Natural killer cell (primary cell): Measurements from ENCODE around the gene RUNX1. TPM values are rescaled to one million over a fixed set of nuclear protein-coding genes. Genes with fewer than 3 reads are reported as not detected.
A peak's percentile ranks its signal among the peaks of the same experiment; 100 is the strongest.

ENCODE experiments used
- ATAC-seq, 3 donors: fragments of 150-1000 bp in 2 of 3; fragments of 200-7000 bp in 1 of 3; cut with Tn5 transposase; 1 replicate in 1 of 3; 2 replicates in 2 of 3; pipeline ENCODE4 v1.10.0; 2021; ENCODE audit warnings: mild to moderate bottlenecking in 2 of 3, moderate library complexity in 2 of 3
- DNase-seq, 2 donors: peaks; one replicate each; pipeline versions ENCODE4 v3.0.0 to v3.0.0-alpha.2; 2013 to 2021; ENCODE audit warnings: mixed read lengths in 1 of 2
- H3K27ac ChIP-seq: one replicate; pipeline ENCODE4 v1.5.1; 2013; ENCODE audit warnings: mild to moderate bottlenecking, low read length
- H3K27me3 ChIP-seq: one replicate; pipeline ENCODE4 v1.6.1; 2013; ENCODE audit warnings: low read length; ENCODE audit not compliant: control insufficient read depth, insufficient read depth
- H3K36me3 ChIP-seq: one replicate; pipeline ENCODE4 v1.6.1; 2013; ENCODE audit warnings: low read length; ENCODE audit not compliant: control insufficient read depth, insufficient read depth
- H3K4me1 ChIP-seq: one replicate; pipeline ENCODE4 v1.6.1; 2013; ENCODE audit warnings: low read length; ENCODE audit not compliant: control insufficient read depth, insufficient read depth
- H3K4me3 ChIP-seq: one replicate; pipeline ENCODE4 v1.5.1; 2013; ENCODE audit warnings: low read length
- H3K9me3 ChIP-seq: one replicate; pipeline ENCODE4 v1.6.1; 2013; ENCODE audit warnings: low read length; ENCODE audit not compliant: control insufficient read depth, insufficient read depth
- H3K27ac Mint-ChIP-seq, 2 donors: one replicate each; pipeline ENCODE4 v1.8.0; 2022; ENCODE audit warnings: mild to moderate bottlenecking in 2 of 2, mixed read lengths in 2 of 2, moderate library complexity in 1 of 2
- H3K27me3 Mint-ChIP-seq, 2 donors: one replicate each; pipeline ENCODE4 v1.8.0; 2022; ENCODE audit warnings: low read depth in 2 of 2, mixed read lengths in 2 of 2
- H3K36me3 Mint-ChIP-seq: one replicate; pipeline ENCODE4 v1.8.0; 2022; ENCODE audit warnings: mixed read lengths
- H3K4me1 Mint-ChIP-seq, 2 donors: one replicate each; pipeline ENCODE4 v1.8.0; 2022; ENCODE audit warnings: mixed read lengths in 2 of 2
- H3K4me3 Mint-ChIP-seq: one replicate; pipeline ENCODE4 v1.8.0; 2022; ENCODE audit warnings: mild to moderate bottlenecking, moderate library complexity, mixed read lengths
- H3K9me3 Mint-ChIP-seq, 2 donors: one replicate each; pipeline ENCODE4 v1.8.0; 2022; ENCODE audit warnings: mixed read lengths in 2 of 2
- CTCF ChIP-seq: fragments of 200-600 bp; IDR thresholded peaks from one replicate; pipeline ENCODE4 v1.8.0; 2022; ENCODE audit warnings: antibody characterized with exemption
- WGBS: methylation state at CpG from one replicate; pipeline ENCODE4 v1.1.7; 2013; ENCODE audit warnings: missing lambda C conversion rate; ENCODE audit not compliant: insufficient coverage; 5-methylcytosine and 5-hydroxymethylcytosine counted together
- intact Hi-C: fragments of 100-400 bp; cut with micrococcal nuclease; formaldehyde crosslinking; loops from one replicate; pipeline ENCODE4 v1.14.2; 2022
- total RNA-seq, 4 donors: library from RNA; stranded (reverse); fragments of 120-200 nt in 1 of 4; gene quantifications; one replicate each; pipeline versions ENCODE4 v1.2.3 to v1.2.4, GENCODE V29; 2013 to 2022

RUNX1 gene
- total RNA-seq, 3 donors from 2014 or later (not counting 1 experiment from before 2014, with no cell fraction given) = 62.1 to 171 (median 98.2) TPM

GRCh38 chr21:35070436-35070835 lies 21.3 kb upstream of the RUNX1 start:
- intact Hi-C loops = no loop called here
- Mint-ChIP-seq H3K27ac (no peak overlapping the region), H3K36me3 (peaks cover 9% of the 10 kb centered on the region), H3K4me3 (no peak overlapping the region), H3K9me3 (peaks cover 0 to 5% of the 10 kb centered on the region in 2 donors), H3K4me1 (no peaks in the 10 kb centered on the region), H3K27me3 (peaks cover 5 to 12% of the 10 kb centered on the region in 2 donors)
- no peaks in the 10 kb centered on the region for H3K4me1 ChIP-seq
- no peak for TF ChIP-seq CTCF
- no peak overlapping the region for H3K4me3 ChIP-seq
- no peaks in the 10 kb centered on the region for H3K27me3 ChIP-seq
- no peaks in the 10 kb centered on the region for H3K36me3 ChIP-seq
- DNase-seq = no peak
- ATAC-seq = no peak
- WGBS = no CpG with 5 or more reads among the region's 5 CpGs
- no peak overlapping the region for H3K27ac ChIP-seq
- H3K9me3 ChIP-seq = peaks cover 4% of the 10 kb centered on the region

- Mint-ChIP-seq H3K4me3 (no peak overlapping the region), H3K9me3 (no peaks in the 10 kb centered on the region), H3K4me1 (peaks cover 0 to 4% of the 10 kb centered on the region in 2 donors), H3K27me3 (peaks cover 5 to 19% of the 10 kb centered on the region in 2 donors), H3K27ac (no peak overlapping the region), H3K36me3 (no peaks in the 10 kb centered on the region)
- TF ChIP-seq CTCF = no peak
- Histone ChIP-seq H3K9me3 (no peaks in the 10 kb centered on the region), H3K4me1 (no peaks in the 10 kb centered on the region), H3K4me3 (no peak overlapping the region), H3K36me3 (no peaks in the 10 kb centered on the region), H3K27me3 (no peaks in the 10 kb centered on the region), H3K27ac (no peak overlapping the region)
- 93% methylated on average over 3 of the region's 4 CpGs for WGBS
- no peak for ATAC-seq
- intact Hi-C loops = no loop called here
- DNase-seq = no peak
Measured at GRCh38 chr21:35066824-35067223, 17.7 kb upstream of the RUNX1 start.

- Mint-ChIP-seq H3K36me3 (no peaks in the 10 kb centered on the region), H3K4me1 (peaks cover 15 to 20% of the 10 kb centered on the region in 2 donors), H3K4me3 (no peak overlapping the region), H3K27ac (no peak overlapping the region), H3K9me3 (no peaks in the 10 kb centered on the region), H3K27me3 (peaks cover 9 to 21% of the 10 kb centered on the region in 2 donors)
- no peak for TF ChIP-seq CTCF
- Histone ChIP-seq H3K36me3 (no peaks in the 10 kb centered on the region), H3K4me1 (no peaks in the 10 kb centered on the region), H3K27ac (no peak overlapping the region), H3K27me3 (no peaks in the 10 kb centered on the region), H3K4me3 (no peak overlapping the region), H3K9me3 (no peaks in the 10 kb centered on the region)
- intact Hi-C loops = no loop called here
- DNase-seq = peak in 1 of 2 donors; percentile 16
- no peak for ATAC-seq
- WGBS = 82% methylated on average over 6 of the region's 6 CpGs
Measured at GRCh38 chr21:35063428-35064172, 14.5 kb upstream of the RUNX1 start.

- Histone ChIP-seq H3K36me3 (no peaks in the 10 kb centered on the region), H3K4me1 (peaks cover 11% of the 10 kb centered on the region), H3K4me3 (no peak overlapping the region), H3K27ac (no peak overlapping the region), H3K27me3 (no peaks in the 10 kb centered on the region), H3K9me3 (no peaks in the 10 kb centered on the region)
- ATAC-seq = no peak
- peaks cover 9 to 21% of the 10 kb centered on the region in 2 donors for H3K27me3 Mint-ChIP-seq
- H3K36me3 Mint-ChIP-seq = no peaks in the 10 kb centered on the region
- DNase-seq = no peak
- no peak for TF ChIP-seq CTCF
- intact Hi-C loops = no loop called here
- no peak overlapping the region for H3K4me3 Mint-ChIP-seq
- H3K27ac Mint-ChIP-seq = no peak overlapping the region
- WGBS = 98% methylated on average over 3 of the region's 3 CpGs
- peaks cover 29 to 35% of the 10 kb centered on the region in 2 donors for H3K4me1 Mint-ChIP-seq
- no peaks in the 10 kb centered on the region for H3K9me3 Mint-ChIP-seq
Measured at GRCh38 chr21:35062016-35062415, 12.9 kb upstream of the RUNX1 start.
